Body of pancreas (tissue), 4 donors: Measurements from ENCODE around the gene ADGRB3. TPM values are rescaled to one million over a fixed set of nuclear protein-coding genes. Genes with fewer than 3 reads are reported as not detected.

Experiments used
- ATAC-seq: fragments of 150-250 bp; one replicate; pipeline ENCODE4 v1.9.1; 2016
- DNase-seq, 4 donors: peaks; one replicate each; pipeline ENCODE4 v3.0.0-alpha.2; 2019
- H3K27ac ChIP-seq, 4 donors: fragments of 200-600 bp; sonication (generic); 1 replicate in 3 of 4; 2 replicates in 1 of 4; pipeline versions ENCODE4 v1.5.1 to v1.6.1; 2016 to 2019; ENCODE audit warnings: mild to moderate bottlenecking in 1 of 4, mixed read lengths in 1 of 4, moderate library complexity in 1 of 4
- H3K27me3 ChIP-seq, 2 donors: fragments of 200-600 bp; sonication (generic); one replicate each; pipeline ENCODE4 v1.6.0; 2016; ENCODE audit warnings: mild to moderate bottlenecking in 1 of 2
- H3K36me3 ChIP-seq, 2 donors: fragments of 200-600 bp; sonication (generic); replicated peaks in 1 of 2; 2 replicates each; pipeline ENCODE4 v1.5.1; 2016; ENCODE audit warnings: low read depth in 2 of 2; ENCODE audit not compliant: insufficient read depth in 1 of 2
- H3K4me1 ChIP-seq: fragments of 200-600 bp; sonication (generic); one replicate; pipeline ENCODE4 v1.6.0; 2016
- H3K4me3 ChIP-seq, 2 donors: fragments of 200-600 bp; sonication (generic); 1 replicate in 1 of 2; 2 replicates in 1 of 2; pipeline ENCODE4 v1.5.1; 2016 to 2019
- H3K9me3 ChIP-seq, 3 donors: fragments of 200-600 bp; sonication (generic); 1 replicate in 2 of 3; 2 replicates in 1 of 3; pipeline ENCODE4 v1.5.1; 2016
- POLR2A ChIP-seq, 3 donors: fragments of 450-650 bp; IDR thresholded peaks; one replicate each; pipeline ENCODE4 v1.6.1; 2016; ENCODE audit warnings: antibody characterized with exemption in 3 of 3, mild to moderate bottlenecking in 2 of 3
- WGBS, 2 donors: methylation state at CpG; one replicate each; pipeline ENCODE4 v1.1.5; 2017; 5-methylcytosine and 5-hydroxymethylcytosine counted together
- intact Hi-C: fragments of 100-400 bp; cut with DNase I; formaldehyde crosslinking; loops from one replicate; pipeline ENCODE4 v1.15.1; 2023
- total RNA-seq, 2 donors: library from RNA; depleted of rRNA; stranded (reverse); fragments of >200 nt; gene quantifications; one replicate each; pipeline ENCODE4 v1.1.0, GENCODE V29; 2016
- TF ChIP-seq, protein P1 (sequence below), 7 experiments: fragments of 450-650 bp in 4 of 7; fragments of 200-600 bp in 3 of 7; sonication (generic) in 3 of 7; IDR thresholded peaks; one replicate each; pipeline ENCODE4 v1.5.1; 2016 to 2019; ENCODE audit warnings: antibody characterized with exemption in 7 of 7

Gene ADGRB3
- total RNA-seq, 2 donors from 2014 or later: under 0.01 to 1.3 TPM

DNA sequence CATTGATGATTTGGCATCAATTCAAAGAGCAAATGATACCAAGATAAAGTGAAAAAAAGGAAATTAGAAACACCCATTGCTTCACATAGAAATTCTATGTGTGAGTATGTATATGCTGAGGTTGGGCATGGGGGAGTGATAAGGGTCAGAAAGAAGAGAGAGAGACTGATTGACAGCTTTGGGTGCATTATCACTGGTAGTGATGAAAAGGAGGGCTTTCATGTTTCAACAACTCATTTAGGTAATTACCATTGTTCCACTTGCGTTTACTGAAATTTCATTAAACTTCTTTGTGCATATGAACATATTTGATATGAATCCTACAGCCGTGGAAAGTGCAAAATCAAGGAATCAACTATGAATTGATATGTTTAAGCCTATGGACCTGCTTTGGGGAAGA, 84.7 kb downstream of the ADGRB3 start:
- Histone ChIP-seq H3K4me1 (no peaks in the 10 kb centered on the region), H3K27ac (no peak overlapping the region), H3K4me3 (no peak overlapping the region), H3K36me3 (no peaks in the 10 kb centered on the region), H3K27me3 (no peaks in the 10 kb centered on the region), H3K9me3 (no peaks in the 10 kb centered on the region)
- DNase-seq: no peak
- no peak for TF ChIP-seq POLR2A (IDR thresholded peaks at IDR 0.05)
- TF ChIP-seq, protein P1, sequence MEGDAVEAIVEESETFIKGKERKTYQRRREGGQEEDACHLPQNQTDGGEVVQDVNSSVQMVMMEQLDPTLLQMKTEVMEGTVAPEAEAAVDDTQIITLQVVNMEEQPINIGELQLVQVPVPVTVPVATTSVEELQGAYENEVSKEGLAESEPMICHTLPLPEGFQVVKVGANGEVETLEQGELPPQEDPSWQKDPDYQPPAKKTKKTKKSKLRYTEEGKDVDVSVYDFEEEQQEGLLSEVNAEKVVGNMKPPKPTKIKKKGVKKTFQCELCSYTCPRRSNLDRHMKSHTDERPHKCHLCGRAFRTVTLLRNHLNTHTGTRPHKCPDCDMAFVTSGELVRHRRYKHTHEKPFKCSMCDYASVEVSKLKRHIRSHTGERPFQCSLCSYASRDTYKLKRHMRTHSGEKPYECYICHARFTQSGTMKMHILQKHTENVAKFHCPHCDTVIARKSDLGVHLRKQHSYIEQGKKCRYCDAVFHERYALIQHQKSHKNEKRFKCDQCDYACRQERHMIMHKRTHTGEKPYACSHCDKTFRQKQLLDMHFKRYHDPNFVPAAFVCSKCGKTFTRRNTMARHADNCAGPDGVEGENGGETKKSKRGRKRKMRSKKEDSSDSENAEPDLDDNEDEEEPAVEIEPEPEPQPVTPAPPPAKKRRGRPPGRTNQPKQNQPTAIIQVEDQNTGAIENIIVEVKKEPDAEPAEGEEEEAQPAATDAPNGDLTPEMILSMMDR (IDR thresholded peaks at IDR 0.05): no peak
- WGBS, 2 donors: 56 to 66% methylated on average over 2 of the region's 2 CpGs
- intact Hi-C loops: no loop called here
- no peak for ATAC-seq

DNA sequence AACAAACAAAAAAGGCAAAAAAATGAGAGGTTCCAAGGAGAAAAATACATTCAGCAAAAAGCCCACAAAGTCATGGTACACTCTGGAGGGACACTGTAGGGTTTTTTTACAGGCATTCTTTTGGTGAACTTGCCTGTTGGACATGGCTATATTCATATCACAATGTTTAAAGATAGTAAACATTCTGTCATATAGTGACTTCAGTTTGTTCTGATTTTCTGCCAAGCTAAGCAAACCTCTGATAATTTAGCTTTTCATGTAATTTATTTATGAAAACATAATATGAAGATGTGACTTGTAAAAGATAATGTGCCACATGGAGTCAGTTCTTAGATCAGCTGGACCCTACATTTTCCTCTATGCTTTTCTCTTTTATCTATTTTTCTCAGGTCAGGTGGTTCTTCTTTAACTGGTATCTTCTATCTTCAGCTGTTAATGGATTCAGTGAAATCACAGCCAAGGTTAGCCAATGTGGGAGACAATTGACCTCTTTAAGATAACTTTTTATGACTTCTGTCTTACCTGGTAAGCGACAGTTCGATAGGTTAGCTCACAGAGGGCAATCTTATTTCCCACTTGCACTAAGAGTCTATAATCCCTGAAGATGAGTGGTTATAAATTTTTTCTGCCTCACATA, 87.9 kb downstream of the ADGRB3 start:
- no peaks in the 10 kb centered on the region for H3K36me3 ChIP-seq
- 67 to 88% methylated on average over 2 of the region's 2 CpGs for WGBS, 2 donors
- no peaks in the 10 kb centered on the region for H3K4me1 ChIP-seq
- no peaks in the 10 kb centered on the region for H3K27me3 ChIP-seq
- H3K9me3 ChIP-seq: no peaks in the 10 kb centered on the region
- intact Hi-C loops: no loop called here
- no peak for TF ChIP-seq POLR2A (IDR thresholded peaks at IDR 0.05)
- DNase-seq: no peak
- ATAC-seq: no peak
- H3K4me3 ChIP-seq: no peak overlapping the region
- H3K27ac ChIP-seq: no peak overlapping the region

DNA sequence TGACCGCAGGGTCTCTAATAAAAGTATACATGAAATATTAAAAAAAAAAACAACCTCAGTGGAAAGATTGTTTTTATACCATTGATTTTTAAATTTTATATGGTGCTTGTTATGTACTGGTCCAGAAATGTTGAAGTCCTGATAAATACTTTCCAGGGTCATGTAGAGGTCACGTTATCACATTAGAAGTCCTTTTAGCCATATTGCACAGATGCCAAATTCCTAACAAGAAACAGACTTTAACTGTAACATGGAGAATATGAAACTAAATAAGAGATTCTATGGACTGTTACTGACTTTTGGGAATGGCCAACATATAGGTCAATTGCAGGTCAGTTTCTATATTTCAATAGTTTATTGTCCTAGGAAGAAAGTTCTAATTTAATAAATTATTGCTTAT, 89.0 kb downstream of the ADGRB3 start:
- H3K9me3 ChIP-seq: no peaks in the 10 kb centered on the region
- no peak for ATAC-seq

DNA sequence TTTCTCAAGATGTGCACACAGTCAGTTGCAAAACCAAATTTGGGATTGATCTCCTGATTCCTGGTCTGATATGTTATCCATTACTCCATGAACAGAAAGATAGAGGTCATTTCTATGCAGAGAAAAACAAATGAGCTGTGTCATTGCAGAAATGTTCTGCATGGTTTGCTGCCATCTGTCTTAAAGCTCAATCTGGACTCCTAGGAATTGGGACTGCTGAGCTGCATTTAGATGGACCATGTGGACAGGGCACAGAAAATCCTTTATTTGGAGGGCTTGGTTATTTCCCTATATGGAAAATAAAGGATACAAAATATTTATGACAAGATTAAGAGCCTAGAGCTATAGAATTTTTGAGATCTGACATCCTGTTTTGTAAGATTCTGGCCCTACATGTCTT, 91.3 kb downstream of the ADGRB3 start:
- no peak overlapping the region for H3K27ac ChIP-seq
- intact Hi-C loops: no loop called here
- H3K4me1 ChIP-seq: no peaks in the 10 kb centered on the region
- ATAC-seq (no peak), DNase-seq (no peak)
- no peaks in the 10 kb centered on the region for H3K36me3 ChIP-seq
- H3K4me3 ChIP-seq: no peak overlapping the region
- H3K27me3 ChIP-seq: no peaks in the 10 kb centered on the region
- TF ChIP-seq, protein P1 (IDR thresholded peaks at IDR 0.05): no peak
- TF ChIP-seq POLR2A (IDR thresholded peaks at IDR 0.05): no peak
- no peaks in the 10 kb centered on the region for H3K9me3 ChIP-seq

More for the DNA sequence above, 89.0 kb downstream of the ADGRB3 start:
- Histone ChIP-seq H3K4me3 (no peak overlapping the region), H3K4me1 (no peaks in the 10 kb centered on the region), H3K36me3 (no peaks in the 10 kb centered on the region), H3K27me3 (no peaks in the 10 kb centered on the region), H3K27ac (no peak overlapping the region)
- no peak for TF ChIP-seq POLR2A (IDR thresholded peaks at IDR 0.05)
- TF ChIP-seq, protein P1 (IDR thresholded peaks at IDR 0.05): no peak
- 62 to 72% methylated on average over 2 of the region's 2 CpGs for WGBS, 2 donors
- DNase-seq: no peak
- intact Hi-C loops: no loop called here

DNA sequence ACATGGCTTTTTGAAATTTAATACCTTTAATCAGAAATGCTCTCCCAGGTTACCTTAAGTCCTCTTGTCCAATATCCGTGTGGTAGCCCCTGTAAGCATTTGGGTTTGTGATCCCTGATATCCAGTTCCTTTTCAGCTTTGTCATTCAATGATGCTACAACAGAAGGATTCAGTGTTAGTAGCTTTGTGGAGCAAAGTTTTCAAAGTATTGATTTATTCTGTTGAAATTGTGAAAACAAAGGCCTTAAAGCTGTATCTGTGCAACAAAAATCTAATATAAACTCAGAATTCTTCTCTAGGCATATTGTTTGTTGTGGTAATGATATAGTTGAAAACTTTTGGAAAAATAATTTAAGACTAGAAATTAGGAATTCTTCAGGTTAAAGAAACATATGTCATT, 91.9 kb downstream of the ADGRB3 start:
- Histone ChIP-seq H3K27ac (no peak overlapping the region), H3K27me3 (no peaks in the 10 kb centered on the region), H3K36me3 (no peaks in the 10 kb centered on the region), H3K9me3 (no peaks in the 10 kb centered on the region), H3K4me1 (no peaks in the 10 kb centered on the region), H3K4me3 (no peak overlapping the region)
- intact Hi-C loops: no loop called here
- DNase-seq: no peak
- WGBS, 2 donors: 35 to 55% methylated on average over 1 of the region's 1 CpG
- TF ChIP-seq, protein P1 (IDR thresholded peaks at IDR 0.05): no peak
- no peak for TF ChIP-seq POLR2A (IDR thresholded peaks at IDR 0.05)
- ATAC-seq: no peak
